ENCODE data around the gene IQUB. TPM values are rescaled to one million over a fixed set of nuclear protein-coding genes. Genes with fewer than 3 reads are reported as not detected.
"Not testable (repeated sequence)": the region's sequence is repeated elsewhere in the genome, so short reads cannot be mapped to it uniquely, and the experiment has no call there.

IQUB gene
- total and polyA plus RNA-seq, 9 donors: 0.16 to 0.84 (median 0.28) TPM

- no peak for DNase-seq
- no peak overlapping the region for H3K4me3 ChIP-seq (ENCODE audit: low read length)
- H3K36me3 ChIP-seq (ENCODE audit: control insufficient read depth, insufficient read depth, low read length): no peaks in the 10 kb centered on the region
- H3K27ac ChIP-seq (ENCODE audit: low read length): no peak overlapping the region
- peaks cover 3% of the 10 kb centered on the region for H3K9me3 ChIP-seq (replicated peaks; ENCODE audit: control insufficient read depth, low read depth, low read length)
- no peaks in the 10 kb centered on the region for H3K27me3 ChIP-seq (ENCODE audit: control insufficient read depth, insufficient read depth, low read length)
- H3K4me1 ChIP-seq (ENCODE audit: control insufficient read depth, insufficient read depth, low read length): no peaks in the 10 kb centered on the region
These were observed 109.1 kb downstream of the IQUB start for GRCh38 chr7:123425246-123425645.

GRCh38 chr7:123424463-123424862, 109.9 kb downstream of the IQUB start:
- no peak for DNase-seq
- no peaks in the 10 kb centered on the region for H3K27me3 ChIP-seq (ENCODE audit: control insufficient read depth, insufficient read depth, low read length)
- H3K36me3 ChIP-seq (ENCODE audit: control insufficient read depth, insufficient read depth, low read length): no peaks in the 10 kb centered on the region

GRCh38 chr7:123423622-123424021, 110.8 kb downstream of the IQUB start:
- Histone ChIP-seq H3K36me3 (ENCODE audit: control insufficient read depth, insufficient read depth, low read length) (no peaks in the 10 kb centered on the region), H3K27me3 (ENCODE audit: control insufficient read depth, insufficient read depth, low read length) (no peaks in the 10 kb centered on the region), H3K4me1 (ENCODE audit: control insufficient read depth, insufficient read depth, low read length) (no peaks in the 10 kb centered on the region), H3K4me3 (ENCODE audit: low read length) (no peak overlapping the region), H3K9me3 (replicated peaks; ENCODE audit: control insufficient read depth, low read depth, low read length) (peaks cover 5% of the 10 kb centered on the region), H3K27ac (ENCODE audit: low read length) (no peak overlapping the region)
- WGBS (ENCODE audit: insufficient coverage): no CpG with 5 or more reads among the region's 2 CpGs
- no peak for DNase-seq

More at GRCh38 chr7:123424463-123424862, 109.9 kb downstream of the IQUB start:
- no peak overlapping the region for H3K27ac ChIP-seq (ENCODE audit: low read length)
- peaks cover 4% of the 10 kb centered on the region for H3K9me3 ChIP-seq (replicated peaks; ENCODE audit: control insufficient read depth, low read depth, low read length)
- no peak overlapping the region for H3K4me3 ChIP-seq (ENCODE audit: low read length)
- H3K4me1 ChIP-seq (ENCODE audit: control insufficient read depth, insufficient read depth, low read length): no peaks in the 10 kb centered on the region

GRCh38 chr7:123417580-123417979, 116.8 kb downstream of the IQUB start:
- Histone ChIP-seq H3K9me3 (replicated peaks; ENCODE audit: control insufficient read depth, low read depth, low read length) (peaks cover 12% of the 10 kb centered on the region), H3K36me3 (ENCODE audit: control insufficient read depth, insufficient read depth, low read length) (no peaks in the 10 kb centered on the region), H3K4me3 (ENCODE audit: low read length) (no peak overlapping the region), H3K27me3 (ENCODE audit: control insufficient read depth, insufficient read depth, low read length) (no peaks in the 10 kb centered on the region), H3K4me1 (ENCODE audit: control insufficient read depth, insufficient read depth, low read length) (no peaks in the 10 kb centered on the region), H3K27ac (ENCODE audit: low read length) (no peak overlapping the region)
- WGBS (ENCODE audit: insufficient coverage): 75% methylated on average over 2 of the region's 2 CpGs
- DNase-seq: no peak

- Histone ChIP-seq H3K36me3 (ENCODE audit: control insufficient read depth, insufficient read depth, low read length) (no peaks in the 10 kb centered on the region), H3K4me3 (ENCODE audit: low read length) (no peak overlapping the region), H3K4me1 (ENCODE audit: control insufficient read depth, insufficient read depth, low read length) (no peaks in the 10 kb centered on the region), H3K9me3 (replicated peaks; ENCODE audit: control insufficient read depth, low read depth, low read length) (peaks cover 11% of the 10 kb centered on the region), H3K27ac (ENCODE audit: low read length) (no peak overlapping the region), H3K27me3 (ENCODE audit: control insufficient read depth, insufficient read depth, low read length) (no peaks in the 10 kb centered on the region)
- no peak for DNase-seq
- no CpG with 5 or more reads among the region's 1 CpG for WGBS (ENCODE audit: insufficient coverage)
These were observed 118.8 kb downstream of the IQUB start for GRCh38 chr7:123415625-123416024.

GRCh38 chr7:123410273-123410904, 124.0 kb downstream of the IQUB start:
- H3K27me3 ChIP-seq (ENCODE audit: control insufficient read depth, insufficient read depth, low read length): no peaks in the 10 kb centered on the region
- peaks cover 2% of the 10 kb centered on the region for H3K4me1 ChIP-seq (ENCODE audit: control insufficient read depth, insufficient read depth, low read length)
- H3K27ac ChIP-seq (ENCODE audit: low read length): peak overlapping the region; percentile 61
- H3K36me3 ChIP-seq (ENCODE audit: control insufficient read depth, insufficient read depth, low read length): no peaks in the 10 kb centered on the region
- H3K9me3 ChIP-seq (replicated peaks; ENCODE audit: control insufficient read depth, low read depth, low read length): no peaks in the 10 kb centered on the region
- WGBS (ENCODE audit: insufficient coverage): no CpG with 5 or more reads among the region's 1 CpG
- DNase-seq: peak; percentile 95
- H3K4me3 ChIP-seq (ENCODE audit: low read length): no peak overlapping the region

GRCh38 chr7:123407951-123408350, 126.4 kb downstream of the IQUB start:
- 37% methylated on average over 3 of the region's 4 CpGs for WGBS (ENCODE audit: insufficient coverage)
- not testable (repeated sequence) for H3K9me3 ChIP-seq (replicated peaks; ENCODE audit: control insufficient read depth, low read depth, low read length); H3K27ac ChIP-seq (ENCODE audit: low read length); H3K27me3 ChIP-seq (ENCODE audit: control insufficient read depth, insufficient read depth, low read length); H3K36me3 ChIP-seq (ENCODE audit: control insufficient read depth, insufficient read depth, low read length); H3K4me1 ChIP-seq (ENCODE audit: control insufficient read depth, insufficient read depth, low read length); H3K4me3 ChIP-seq (ENCODE audit: low read length)
- peak; percentile 34 for DNase-seq

Other genes with a start within 250 kb of the IQUB start
- 90.5 TPM for gene NDUFA5, start 23.2 kb upstream of the IQUB start, total RNA-seq
- gene NDUFA5, start 23.2 kb upstream of the IQUB start, polyA plus RNA-seq (ENCODE audit: insufficient read depth in 1 of 8, insufficient read length in 8 of 8, low replicate concordance in 1 of 8): 100 to 1,000 TPM; 110 to 135 (median 115) TPM
- gene ASB15, start 67.2 kb upstream of the IQUB start, total RNA-seq: 4.6 TPM
- 1 to 10 TPM; 3.0 to 7.1 (median 4.2) TPM for gene ASB15, start 67.2 kb upstream of the IQUB start, polyA plus RNA-seq (ENCODE audit: insufficient read depth in 1 of 8, insufficient read length in 8 of 8, low replicate concordance in 1 of 8)
- gene LMOD2, start 121.3 kb upstream of the IQUB start, total RNA-seq: 86.1 TPM
- 100 to 1,000 TPM in 6 of 8 donors, 10 to 100 TPM in 2; 58.8 to 277 (median 144) TPM for gene LMOD2, start 121.3 kb upstream of the IQUB start, polyA plus RNA-seq (ENCODE audit: insufficient read depth in 1 of 8, insufficient read length in 8 of 8, low replicate concordance in 1 of 8)
- gene WASL, start 214.4 kb upstream of the IQUB start, total RNA-seq: 11.4 TPM
- gene WASL, start 214.4 kb upstream of the IQUB start, polyA plus RNA-seq (ENCODE audit: insufficient read depth in 1 of 8, insufficient read length in 8 of 8, low replicate concordance in 1 of 8): 10 to 100 TPM; 27.2 to 39.4 (median 30.8) TPM

All from muscle of leg (tissue), 11 donors.